Parathyroid adenoma (tissue), 2 donors: ENCODE results near the gene DDAH1.

Experiments used
- H2AFZ ChIP-seq: fragments of 300-600 bp; sonication (generic); one replicate; pipeline ENCODE4 v1.7.0; 2017; ENCODE audit warnings: antibody characterized with exemption, mild to moderate bottlenecking
- H3K27ac ChIP-seq: fragments of 300-600 bp; sonication (generic); one replicate; pipeline ENCODE4 v1.7.0; 2017
- H3K27me3 ChIP-seq: fragments of 300-600 bp; sonication (generic); one replicate; pipeline ENCODE4 v1.7.0; 2017; ENCODE audit warnings: low read length; ENCODE audit not compliant: control insufficient read depth, insufficient read depth
- H3K36me3 ChIP-seq: fragments of 300-600 bp; sonication (generic); one replicate; pipeline ENCODE4 v1.7.0; 2017; ENCODE audit warnings: low read length; ENCODE audit not compliant: control insufficient read depth, insufficient read depth
- H3K4me1 ChIP-seq: fragments of 300-600 bp; sonication (generic); one replicate; pipeline ENCODE4 v1.7.0; 2017; ENCODE audit warnings: control low read depth
- H3K4me2 ChIP-seq: fragments of 300-600 bp; sonication (generic); one replicate; pipeline ENCODE4 v1.7.0; 2017; ENCODE audit warnings: low read length
- H3K4me3 ChIP-seq: fragments of 300-600 bp; sonication (generic); one replicate; pipeline ENCODE4 v1.7.0; 2017; ENCODE audit warnings: low read depth, low read length
- H3K79me2 ChIP-seq: fragments of 300-600 bp; sonication (generic); one replicate; pipeline ENCODE4 v1.7.0; 2017; ENCODE audit warnings: control low read depth
- H3K9ac ChIP-seq: fragments of 300-600 bp; sonication (generic); one replicate; pipeline ENCODE4 v1.7.0; 2017; ENCODE audit warnings: mild to moderate bottlenecking
- H3K9me3 ChIP-seq: fragments of 300-600 bp; sonication (generic); one replicate; pipeline ENCODE4 v1.7.0; 2017; ENCODE audit warnings: low read length; ENCODE audit not compliant: control insufficient read depth
- CTCF ChIP-seq: fragments of 300-600 bp; sonication (generic); IDR thresholded peaks from one replicate; pipeline ENCODE4 v1.7.0; 2017; ENCODE audit warnings: antibody characterized with exemption, mild to moderate bottlenecking
- donor health status: primary hyperparathyroidism.

DDAH1 gene

GRCh38 chr1:85365851-85366250, 99.1 kb downstream of the DDAH1 start:
- Histone ChIP-seq H2AFZ (peak overlapping the region; percentile 58), H3K4me1 (peaks cover 2% of the 10 kb centered on the region), H3K27me3 (no peaks in the 10 kb centered on the region), H3K9me3 (no peaks in the 10 kb centered on the region), H3K9ac (no peak overlapping the region), H3K4me3 (no peak overlapping the region), H3K4me2 (no peak overlapping the region), H3K27ac (peak overlapping the region; percentile 20), H3K79me2 (no peaks in the 10 kb centered on the region), H3K36me3 (no peaks in the 10 kb centered on the region)
- no peak for TF ChIP-seq CTCF

DNA sequence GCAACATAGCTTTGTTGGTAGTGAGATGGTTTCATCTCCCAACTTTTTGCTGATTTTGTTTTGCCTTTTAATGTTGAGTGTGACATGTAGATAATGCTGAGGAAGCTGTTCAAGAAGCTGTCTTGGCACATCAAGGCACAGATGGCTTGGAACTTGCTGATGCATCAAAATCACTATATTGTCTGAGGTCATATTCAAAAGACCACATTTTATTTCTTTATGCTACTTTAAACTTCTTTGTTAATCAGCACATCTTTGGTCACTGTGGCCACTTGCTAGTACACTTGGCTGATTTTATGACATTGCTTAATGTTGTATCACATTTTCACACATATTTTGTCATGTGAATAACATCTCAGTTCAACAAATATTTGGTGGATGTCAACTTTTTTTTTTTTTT, 101.4 kb downstream of the DDAH1 start:
- Histone ChIP-seq H3K79me2 (no peaks in the 10 kb centered on the region), H3K9ac (no peak overlapping the region), H2AFZ (peak overlapping the region; percentile 2), H3K27me3 (no peaks in the 10 kb centered on the region), H3K4me3 (no peak overlapping the region), H3K4me1 (peaks cover 8% of the 10 kb centered on the region), H3K27ac (peak overlapping the region; percentile 8), H3K36me3 (no peaks in the 10 kb centered on the region), H3K4me2 (no peak overlapping the region), H3K9me3 (no peaks in the 10 kb centered on the region)
- TF ChIP-seq CTCF, result no peak

- H3K4me1 ChIP-seq, result peaks cover 8% of the 10 kb centered on the region
- no peaks in the 10 kb centered on the region for H3K36me3 ChIP-seq
- no peak overlapping the region for H3K4me2 ChIP-seq
- no peak overlapping the region for H3K9ac ChIP-seq
- H3K27me3 ChIP-seq, result no peaks in the 10 kb centered on the region
- no peaks in the 10 kb centered on the region for H3K9me3 ChIP-seq
- H3K27ac ChIP-seq, result peak overlapping the region; percentile 8
- no peak for TF ChIP-seq CTCF
- no peak overlapping the region for H3K4me3 ChIP-seq
- H2AFZ ChIP-seq, result peak overlapping the region; percentile 2
- H3K79me2 ChIP-seq, result no peaks in the 10 kb centered on the region
These were observed 101.9 kb downstream of the DDAH1 start for GRCh38 chr1:85363092-85363491.

GRCh38 chr1:85361606-85362296, 103.2 kb downstream of the DDAH1 start:
- Histone ChIP-seq H3K27me3 (no peaks in the 10 kb centered on the region), H3K79me2 (no peaks in the 10 kb centered on the region), H3K4me2 (no peak overlapping the region), H3K4me1 (peaks cover 8% of the 10 kb centered on the region), H2AFZ (no peak overlapping the region), H3K4me3 (no peak overlapping the region), H3K36me3 (no peaks in the 10 kb centered on the region), H3K9me3 (no peaks in the 10 kb centered on the region), H3K9ac (no peak overlapping the region), H3K27ac (no peak overlapping the region)
- no peak for TF ChIP-seq CTCF
